ENCODE results near the gene LZIC. TPM values are rescaled to one million over a fixed set of nuclear protein-coding genes. Genes with fewer than 3 reads are reported as not detected.

The LZIC gene
- total RNA-seq, 2 donors from 2014 or later, result 45.9 to 49.6 TPM

GRCh38 chr1:9891207-9891606, 52.0 kb downstream of the LZIC start:
- ATAC-seq (no peak), DNase-seq (no peak)
- intact Hi-C loops (cut with DNase I, micrococcal nuclease), result no loop called here

DNA sequence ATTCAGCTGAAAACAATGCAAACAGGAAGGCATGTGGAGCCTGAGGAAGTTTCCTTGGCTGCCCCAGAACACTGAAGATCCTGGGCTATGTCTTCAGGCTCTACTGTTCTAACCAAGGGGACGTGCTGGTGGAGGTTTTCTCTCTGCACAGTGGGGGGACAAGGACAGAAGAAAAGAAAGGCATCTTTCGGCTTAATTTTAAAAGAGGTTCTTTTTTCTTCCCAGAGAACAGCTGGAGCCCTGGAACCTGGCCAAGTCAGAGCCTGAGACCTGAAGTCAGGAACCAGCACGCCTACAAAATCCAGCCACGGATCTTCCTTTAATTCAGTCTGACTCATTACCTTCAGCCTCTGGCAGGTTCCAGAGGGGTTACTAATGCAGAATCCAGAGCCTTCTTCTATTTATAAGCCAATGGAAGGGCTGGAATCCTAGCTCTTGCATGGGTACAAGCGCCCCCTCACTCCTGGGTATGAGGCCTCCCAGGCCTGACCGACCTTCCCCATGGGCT, 52.9 kb downstream of the LZIC start:
- DNase-seq (peak in 1 of 2 donors; percentile 43), ATAC-seq (no peak)
- intact Hi-C loops (cut with DNase I, micrococcal nuclease), result no loop called here

- no peak for DNase-seq
- intact Hi-C loops (cut with DNase I, micrococcal nuclease), result no loop called here
- ATAC-seq, result no peak
These were observed 53.8 kb downstream of the LZIC start for GRCh38 chr1:9889411-9889810.

DNA sequence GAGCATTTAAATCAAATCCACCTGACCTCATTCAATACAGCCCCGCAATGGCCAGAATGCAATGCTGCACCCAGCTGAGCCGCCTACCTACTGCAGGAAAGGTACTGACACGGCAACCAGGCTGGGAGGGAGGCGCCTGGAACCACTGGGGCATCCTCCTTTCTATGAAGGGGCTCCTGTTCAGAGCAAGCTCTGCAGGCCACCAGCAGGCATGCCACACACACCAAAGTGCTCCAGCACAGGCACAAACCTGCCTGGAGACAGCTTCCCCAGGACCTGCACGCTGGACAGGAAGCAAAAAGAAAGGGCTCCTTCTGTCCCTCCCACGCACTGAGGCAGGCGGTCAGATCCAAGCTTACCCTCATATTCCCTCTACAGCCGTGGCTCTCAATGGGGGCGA, 54.3 kb downstream of the LZIC start:
- intact Hi-C loops (cut with DNase I, micrococcal nuclease), result no loop called here
- DNase-seq (no peak), ATAC-seq (no peak)

GRCh38 chr1:9887070-9887469, 56.1 kb downstream of the LZIC start:
- DNase-seq (no peak), ATAC-seq (no peak)
- intact Hi-C loops (cut with DNase I, micrococcal nuclease), result no loop called here

DNA sequence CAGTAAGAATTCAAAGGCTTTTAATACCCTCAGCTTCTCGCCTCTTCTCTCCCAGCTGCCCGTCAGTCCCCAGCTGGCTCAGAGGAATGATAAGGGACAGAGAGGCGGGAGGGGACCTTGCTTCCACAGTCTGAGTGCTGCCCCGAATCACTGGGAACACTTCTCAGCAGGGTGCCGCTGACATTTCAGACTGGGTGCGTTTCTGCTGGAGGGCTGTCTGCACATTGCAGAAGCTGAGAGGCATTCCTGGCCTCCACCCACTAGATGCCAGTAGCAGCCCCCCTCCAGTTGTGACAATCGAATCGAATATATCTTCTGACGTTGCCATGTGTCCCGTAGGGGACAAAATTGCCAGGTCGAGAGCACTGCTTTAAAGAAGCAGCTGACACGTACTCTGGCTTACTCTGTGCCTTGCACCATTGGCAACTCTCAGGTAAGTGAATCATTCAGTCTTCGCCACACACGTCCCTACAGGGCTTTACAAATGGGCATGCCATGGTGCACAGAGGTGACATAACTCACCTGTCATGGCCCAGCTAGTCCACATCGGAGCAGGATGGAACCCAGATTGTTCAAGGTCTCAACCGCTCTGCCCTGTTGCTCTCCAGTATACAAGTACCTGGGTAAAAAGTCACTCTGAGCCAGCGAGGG, 57.0 kb downstream of the LZIC start:
- no peak for ATAC-seq
- no peak for DNase-seq
- intact Hi-C loops (cut with DNase I, micrococcal nuclease), result no loop called here

- ATAC-seq, result no peak
- DNase-seq, result no peak
- intact Hi-C loops (cut with DNase I, micrococcal nuclease), result no loop called here
These were observed 58.4 kb downstream of the LZIC start for GRCh38 chr1:9884805-9885204.

DNA sequence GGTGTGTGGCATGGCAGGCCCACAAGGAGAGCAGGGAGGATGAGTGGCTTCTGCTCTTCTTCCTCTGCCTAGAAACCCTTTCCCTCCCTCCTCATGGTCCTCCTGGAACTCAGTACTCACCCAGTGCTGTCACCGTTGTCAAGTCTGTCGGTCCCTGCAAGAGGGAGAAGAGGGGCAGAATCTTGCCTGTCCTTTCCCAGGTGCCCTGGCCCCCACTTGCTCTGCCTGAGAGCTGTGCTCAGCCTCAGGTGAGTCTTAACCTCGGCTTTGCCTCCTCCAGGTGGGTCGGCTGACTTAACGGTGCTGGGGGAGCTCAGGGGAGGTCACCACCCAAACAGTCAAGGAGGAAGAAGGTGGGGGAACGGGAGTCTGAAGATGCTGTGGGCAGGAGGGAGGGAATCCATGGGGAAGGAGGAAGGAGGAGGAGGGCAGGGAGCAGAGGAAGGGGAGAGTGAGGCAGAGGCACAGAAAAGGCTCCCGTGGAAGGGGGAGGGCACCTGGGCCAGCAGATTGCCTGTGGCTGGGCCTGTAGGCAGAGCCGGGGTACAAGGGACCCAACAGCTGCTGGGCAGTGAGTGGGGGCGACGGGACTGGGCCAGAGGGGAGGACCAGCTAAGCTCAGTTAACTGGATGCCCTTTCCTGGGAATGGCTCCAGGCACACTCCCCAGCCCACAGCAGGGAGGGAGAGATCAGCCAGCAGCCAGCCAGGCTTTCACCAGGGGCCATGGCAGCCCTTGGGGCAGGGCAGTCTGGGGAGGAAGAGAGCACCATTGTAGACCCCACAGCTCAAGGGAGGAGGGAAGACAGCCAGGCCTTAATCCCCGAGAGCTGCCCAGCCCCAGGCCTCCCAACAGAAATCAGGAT, 59.4 kb downstream of the LZIC start:
- no peak for ATAC-seq
- intact Hi-C loops (cut with DNase I, micrococcal nuclease), result no loop called here
- DNase-seq, result no peak

DNA sequence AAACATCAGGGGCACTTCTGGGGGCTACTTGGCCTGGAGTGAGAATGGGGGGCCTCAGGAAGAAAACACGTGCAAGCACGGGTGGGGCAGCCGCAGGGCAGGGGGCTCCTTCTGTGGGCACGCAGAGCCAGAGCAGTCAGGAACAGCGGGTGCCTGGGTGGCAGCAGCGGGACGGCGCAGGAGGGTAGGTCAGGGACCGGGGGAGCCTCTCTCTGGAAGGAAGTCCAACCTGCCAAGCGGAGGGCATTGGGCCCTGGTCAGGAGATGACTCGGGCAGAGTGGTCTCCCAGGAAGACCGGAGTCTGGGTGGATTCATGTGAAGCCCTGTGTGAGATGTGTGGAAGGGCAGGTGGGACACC, 60.3 kb downstream of the LZIC start:
- ATAC-seq (no peak), DNase-seq (no peak)
- intact Hi-C loops (cut with DNase I, micrococcal nuclease), result no loop called here

DNA sequence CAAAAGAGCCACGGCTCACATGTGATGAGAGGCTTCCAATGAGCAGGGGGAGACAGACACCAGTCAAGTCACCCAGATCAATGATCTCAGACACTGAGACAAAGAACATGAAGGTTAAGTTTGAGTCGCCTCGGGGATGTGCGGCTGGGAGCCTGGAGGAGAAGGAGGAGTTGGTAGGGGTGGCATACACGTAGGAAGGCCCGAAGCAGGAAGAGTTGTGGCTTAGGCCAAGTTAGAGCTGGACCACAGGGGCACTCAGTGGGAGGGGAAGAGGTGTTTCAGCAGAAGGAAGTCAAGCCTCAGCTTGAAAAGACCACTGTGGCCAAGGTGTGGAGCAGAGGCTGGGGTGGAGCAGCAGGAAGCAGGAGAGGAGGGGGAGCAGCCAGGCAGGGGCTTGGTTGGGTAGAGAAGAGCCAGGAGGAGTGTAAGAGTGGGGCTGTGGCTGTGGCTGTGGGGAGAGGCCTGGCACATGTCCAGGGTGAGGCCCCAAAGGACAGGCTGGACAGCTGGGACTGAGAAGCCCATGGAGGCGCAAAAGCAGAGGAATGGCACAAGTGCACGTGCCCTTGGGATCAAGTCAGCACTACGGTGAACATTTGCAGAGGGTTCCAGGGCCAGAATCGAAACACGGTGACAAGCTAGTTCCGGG, 60.8 kb downstream of the LZIC start:
- no peak for ATAC-seq
- intact Hi-C loops (cut with DNase I, micrococcal nuclease), result no loop called here
- no peak for DNase-seq

DNA sequence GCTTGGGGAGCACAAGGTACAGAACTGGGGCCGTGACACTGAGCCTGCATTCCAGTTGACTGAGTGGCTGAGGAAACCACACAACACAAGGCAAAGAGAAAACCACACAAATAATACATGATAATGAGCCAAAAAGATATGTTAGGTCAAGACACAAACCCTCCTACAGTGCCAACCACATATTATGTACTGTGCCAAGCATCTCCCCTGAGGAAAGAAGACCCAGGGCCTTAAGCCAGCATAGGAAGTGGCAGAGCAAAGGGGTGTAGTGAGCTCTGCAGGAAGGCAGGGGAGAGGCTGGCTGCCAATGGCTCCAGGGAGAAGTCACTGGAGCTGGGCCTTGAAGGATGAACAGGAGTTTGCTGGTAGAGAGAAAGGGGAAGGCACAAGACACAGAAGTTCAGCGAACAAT, 61.3 kb downstream of the LZIC start:
- DNase-seq (no peak), ATAC-seq (no peak)
- intact Hi-C loops (cut with DNase I, micrococcal nuclease), result no loop called here

Small RNAs within 50 kb of the gene (microRNA-seq; reads per million reads assigned to microRNA genes)
- gene MIR5697, result 0.53 to 2.7 reads per million in 2 donors

Other genes with a start within 250 kb of the LZIC start
- 100 to 1,000 TPM; 235 to 251 TPM for gene CLSTN1, start 119.4 kb downstream of the LZIC start, total RNA-seq
- 10 to 100 TPM; 25.7 to 30.9 TPM for gene CTNNBIP1, start 33.1 kb downstream of the LZIC start, total RNA-seq
- gene NMNAT1, start 84 bp upstream of the LZIC start, total RNA-seq, result 10 to 100 TPM; 23.3 to 25.5 TPM
- gene RBP7, start 53.8 kb upstream of the LZIC start, total RNA-seq, result 1 to 10 TPM; 2.1 to 2.4 TPM
- 10 to 100 TPM; 32.3 to 36.5 TPM for gene UBE4B, start 89.6 kb upstream of the LZIC start, total RNA-seq